NCI-H1436 (cell line): ENCODE results near the gene ITIH3.

Experiments used
- DNase-seq: peaks from one replicate; lab custom pipeline; 2025; lab: John Stamatoyannopoulos, UW

The ITIH3 gene

DNA sequence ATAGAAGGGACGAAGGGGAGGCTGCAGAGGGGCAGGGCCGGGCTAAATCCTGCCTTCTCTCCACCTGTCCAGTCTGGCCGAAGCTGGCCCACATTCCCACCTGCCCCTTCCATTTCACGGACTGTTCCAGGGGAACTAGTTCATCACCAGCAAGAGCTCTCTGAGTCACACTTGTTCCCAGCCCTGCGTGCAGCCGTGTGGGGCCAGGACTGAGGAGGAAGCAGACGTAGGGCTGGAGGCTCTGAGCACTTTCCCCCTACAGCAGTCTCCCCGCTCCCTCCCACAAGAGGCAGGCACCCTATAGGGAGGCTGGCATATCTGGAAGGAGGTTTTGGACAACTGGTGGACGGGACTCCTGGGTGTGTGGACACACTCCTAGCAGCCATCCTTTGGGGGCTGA is 32.8 kb downstream of the ITIH3 start:
- no peak for DNase-seq

DNA sequence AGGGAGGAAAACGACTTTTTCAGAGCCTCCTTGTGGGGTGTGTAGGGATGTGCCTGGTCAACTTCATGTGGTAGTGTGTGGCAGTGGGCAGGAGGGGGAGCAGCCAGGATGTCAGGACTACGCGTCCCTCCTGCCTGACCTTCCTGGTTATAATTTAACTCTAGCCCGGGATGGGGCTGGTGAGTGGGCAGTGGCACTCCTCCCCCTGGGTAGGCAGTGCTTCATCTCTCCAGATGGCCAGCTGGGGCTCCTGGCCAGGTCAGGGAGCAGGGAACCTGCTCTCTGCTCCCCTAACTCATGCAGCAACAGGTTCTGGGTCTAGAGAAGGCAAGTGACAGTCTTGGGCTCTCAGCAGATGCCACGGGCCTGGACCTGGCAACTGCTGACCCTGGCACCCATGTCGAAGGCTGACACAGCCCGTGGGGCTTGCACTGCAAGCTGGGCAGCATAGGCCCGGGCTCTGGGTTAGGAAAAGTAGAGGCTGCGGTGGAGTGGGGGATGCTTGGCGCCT is 33.3 kb downstream of the ITIH3 start:
- DNase-seq: no peak

DNA sequence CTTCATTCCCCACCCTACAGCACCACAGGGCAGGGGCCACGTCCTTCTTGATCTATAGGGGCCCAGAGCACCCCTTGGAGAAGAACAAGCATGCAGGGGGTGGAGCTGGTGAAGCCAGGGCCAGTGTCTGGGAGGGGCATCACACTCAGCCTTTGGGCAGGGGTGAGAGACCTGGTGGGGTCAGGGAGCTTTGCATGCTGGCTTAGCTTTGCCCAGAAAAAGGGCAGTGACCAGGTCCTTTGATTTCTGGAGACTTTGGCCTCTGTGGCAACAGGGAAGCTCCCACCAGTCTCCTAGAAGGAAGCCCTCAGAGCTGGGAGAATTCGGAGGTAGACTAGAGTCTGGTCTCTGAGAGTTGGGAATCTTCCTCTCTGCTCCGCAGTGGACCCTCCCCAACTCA is 34.9 kb downstream of the ITIH3 start:
- no peak for DNase-seq

DNA sequence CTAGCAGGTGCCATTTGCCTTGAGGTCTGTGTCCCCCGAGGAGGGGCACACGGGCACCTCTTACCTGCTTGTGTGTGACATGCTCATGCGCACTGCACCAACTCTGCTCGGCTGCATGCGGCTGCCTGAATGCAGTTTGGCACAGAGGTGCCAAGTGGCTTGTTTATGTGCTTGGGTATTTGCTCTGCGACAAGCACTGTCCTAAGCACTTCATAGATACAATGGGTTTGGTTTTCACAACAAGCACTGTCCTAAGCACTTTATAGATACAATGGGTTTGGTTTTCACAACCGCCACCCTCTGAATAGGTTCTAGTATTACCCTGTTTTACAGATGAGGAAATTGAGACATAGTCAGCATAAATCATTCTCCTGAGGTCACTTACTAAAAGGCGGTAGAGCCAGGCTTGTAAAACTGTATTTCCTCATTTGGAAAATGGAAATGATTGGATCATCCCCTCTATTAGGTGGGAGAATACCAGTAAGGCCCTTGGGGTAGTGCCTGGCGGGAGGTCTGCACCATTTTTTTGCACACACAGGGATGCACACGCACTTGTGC is 35.4 kb downstream of the ITIH3 start:
- DNase-seq: no peak

DNA sequence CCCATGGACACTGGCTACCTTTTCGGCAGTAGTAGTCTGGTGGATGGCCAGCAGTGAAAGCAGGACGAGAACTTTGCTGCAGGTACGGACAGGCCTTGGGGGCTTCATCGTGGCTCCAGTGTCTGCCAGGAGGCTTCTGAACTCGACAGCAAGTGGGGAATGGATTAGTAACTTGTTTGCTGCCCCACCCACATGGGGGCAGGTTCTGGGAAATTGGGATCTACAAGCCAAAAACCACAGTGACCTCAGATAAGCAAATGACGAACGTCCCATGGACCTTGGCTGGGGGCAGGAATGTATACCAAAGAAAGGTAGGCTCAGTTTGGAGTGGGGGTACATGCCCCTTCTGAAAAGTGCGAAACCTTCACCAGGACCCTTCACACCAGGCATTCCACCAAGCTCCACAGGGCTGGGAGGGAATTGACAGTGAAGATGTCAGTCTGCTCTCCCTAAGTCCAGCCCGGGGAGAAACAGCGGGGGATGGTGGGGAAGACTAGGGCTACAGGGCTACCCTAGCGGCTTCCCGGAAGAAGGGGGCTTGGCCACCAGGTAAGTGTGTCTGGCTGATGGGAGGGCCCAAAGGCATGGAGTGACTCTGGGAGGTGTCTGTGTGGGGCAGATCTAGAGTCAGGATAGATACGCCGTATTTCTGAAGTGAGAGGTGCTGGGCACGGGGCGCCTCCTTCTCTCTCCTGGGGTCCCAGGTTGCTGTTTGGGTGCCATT is 36.1 kb downstream of the ITIH3 start, which contains the start of gene ITIH4:
ITIH4 (minus strand) TSS at position 138 of the 724 bp plus-strand sequence; CDS start at position 108, 30 bp downstream.
- no peak for DNase-seq

DNA sequence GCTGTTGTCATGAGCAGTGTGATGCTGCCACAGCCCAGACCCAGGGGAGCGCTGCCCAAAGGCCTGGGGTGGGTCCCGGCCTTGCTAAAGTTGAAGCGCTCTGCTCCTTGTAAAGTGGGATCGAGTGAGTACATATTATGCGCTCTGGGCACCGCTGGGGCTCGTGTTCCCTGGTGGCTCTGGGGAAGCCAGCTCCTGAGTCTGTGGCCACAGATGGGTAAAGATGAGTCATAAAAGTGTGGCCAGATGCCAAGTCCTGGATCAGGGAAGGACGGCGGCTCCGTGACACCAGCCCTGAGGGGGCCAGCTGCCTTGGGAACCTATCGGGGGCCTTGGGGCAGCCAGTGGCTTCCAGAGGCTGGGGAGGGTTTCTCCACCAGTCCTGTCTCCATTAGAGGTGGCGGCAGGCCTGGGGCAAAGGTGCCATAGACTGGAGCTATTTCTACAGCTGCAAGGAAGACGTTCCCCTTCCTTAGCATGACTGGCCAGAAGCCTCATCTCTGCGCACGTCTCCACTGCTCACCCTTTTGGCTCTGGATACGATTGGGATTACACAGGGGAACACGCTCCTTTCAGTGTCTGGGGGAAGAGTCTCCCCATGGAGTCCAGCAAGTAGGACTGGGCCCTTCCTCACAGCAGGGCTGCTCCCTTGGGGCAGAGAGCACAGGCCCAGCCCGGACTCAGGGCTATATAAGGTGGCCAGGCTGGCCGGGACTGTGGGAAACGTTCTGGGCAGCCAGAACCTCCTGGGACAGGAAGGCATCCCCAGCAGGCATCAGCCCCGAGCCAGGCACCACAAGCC is 37.1 kb downstream of the ITIH3 start:
- DNase-seq: no peak

DNA sequence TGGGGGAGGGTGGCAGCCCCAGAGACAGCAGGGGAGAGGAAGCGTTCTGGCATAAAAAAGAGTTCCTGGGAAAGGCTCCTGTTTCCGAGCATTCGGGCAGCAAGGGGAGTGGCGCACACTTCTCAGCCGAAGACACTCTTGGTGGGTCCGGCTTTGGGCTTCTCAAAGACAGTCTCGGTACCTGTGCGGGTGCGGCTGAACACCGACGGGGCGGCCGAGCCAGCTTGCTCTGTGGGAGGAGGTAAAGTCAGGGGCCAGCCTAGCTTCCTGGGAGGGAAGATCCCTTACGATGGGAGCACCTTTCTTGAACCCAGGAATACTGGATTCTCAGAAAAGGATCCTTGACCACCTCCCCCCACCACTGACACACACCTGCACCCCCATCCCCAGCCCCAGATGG is 38.6 kb downstream of the ITIH3 start:
- DNase-seq: no peak

DNA sequence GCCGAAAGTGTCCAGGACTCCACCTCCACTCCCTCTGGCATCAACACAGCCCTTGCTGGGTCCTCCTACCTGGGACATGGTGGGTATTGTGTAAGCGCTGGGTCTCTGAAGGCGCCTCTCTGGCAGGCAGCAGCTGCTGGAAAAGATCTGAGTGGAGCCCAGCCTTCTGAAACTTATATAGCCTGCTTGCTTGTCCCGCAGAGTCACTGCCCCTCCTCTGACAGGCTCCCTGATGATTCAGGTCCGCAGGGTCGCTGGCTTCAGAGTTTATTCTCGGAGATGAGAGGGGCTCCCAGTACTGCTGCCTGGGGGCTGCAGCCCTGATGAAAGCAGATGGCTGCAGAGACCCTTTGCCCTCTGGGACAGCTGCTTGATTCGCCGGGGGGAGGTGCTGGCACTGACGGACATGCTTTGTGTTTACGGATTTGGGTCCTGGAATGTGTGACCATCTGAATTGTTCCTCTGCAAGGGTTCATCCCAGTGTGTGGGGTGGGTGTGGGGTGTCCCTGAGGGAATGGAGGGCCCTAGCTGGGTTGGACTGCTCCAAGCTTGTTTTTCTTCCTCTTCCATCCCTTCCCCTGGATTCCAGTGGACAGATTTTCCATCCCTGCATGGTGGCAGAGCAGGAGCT is 40.4 kb downstream of the ITIH3 start, which contains the start of gene MUSTN1:
MUSTN1 (minus strand) TSS at position 149 of the 631 bp plus-strand sequence; CDS start at position 78, 71 bp downstream.
- DNase-seq: no peak

DNA sequence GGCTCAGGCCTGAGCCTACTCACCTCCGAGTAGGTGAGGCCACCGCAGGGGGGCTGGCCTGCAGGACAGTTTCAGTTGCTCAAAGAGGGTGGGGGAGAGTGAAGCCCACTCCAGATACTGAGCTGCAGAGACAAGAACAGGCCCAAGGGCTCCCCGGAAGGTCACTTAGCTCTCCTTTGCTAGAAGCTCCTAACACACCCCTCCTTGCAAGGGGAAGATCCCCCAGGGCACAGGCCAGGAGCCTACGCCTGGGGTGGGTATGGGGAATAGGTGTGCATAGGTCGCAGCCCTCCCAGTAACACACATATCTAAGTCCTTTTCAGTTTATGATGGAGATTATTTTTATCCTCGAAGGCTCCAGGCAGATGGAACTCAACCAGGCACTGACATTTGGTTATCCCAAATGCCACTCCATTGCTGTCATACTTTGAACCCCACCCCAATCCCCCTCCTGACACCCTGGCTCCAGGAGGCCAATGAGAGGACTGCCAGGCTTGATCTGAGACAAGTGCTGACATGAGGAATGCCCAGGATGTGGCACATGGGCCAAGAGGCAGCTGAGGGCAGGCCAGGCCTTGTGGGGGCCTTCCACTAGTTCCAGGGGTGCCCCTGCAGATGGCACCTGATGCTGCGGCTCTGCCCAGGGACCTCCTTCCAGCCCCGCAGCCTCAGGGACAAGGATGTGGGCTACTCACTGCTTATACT is 41.3 kb downstream of the ITIH3 start:
- no peak for DNase-seq

DNA sequence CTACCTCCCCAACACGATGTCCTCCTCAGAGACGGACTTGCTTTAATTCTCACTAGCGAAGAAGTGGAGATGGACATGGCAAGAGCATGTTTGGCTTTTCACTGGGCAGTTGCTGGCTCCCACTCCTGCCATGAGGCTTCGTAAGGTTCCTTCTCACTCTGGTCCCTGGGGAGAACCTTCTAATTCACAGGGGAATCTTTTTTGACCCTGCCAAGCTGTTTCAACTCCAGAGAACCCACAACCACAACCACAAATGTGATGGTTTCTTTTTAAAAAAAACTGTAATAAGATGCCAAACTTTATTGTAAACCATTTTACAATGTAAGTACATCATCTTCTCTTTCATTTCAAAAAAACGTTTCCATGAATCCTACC is 41.9 kb downstream of the ITIH3 start:
- no peak for DNase-seq

DNA sequence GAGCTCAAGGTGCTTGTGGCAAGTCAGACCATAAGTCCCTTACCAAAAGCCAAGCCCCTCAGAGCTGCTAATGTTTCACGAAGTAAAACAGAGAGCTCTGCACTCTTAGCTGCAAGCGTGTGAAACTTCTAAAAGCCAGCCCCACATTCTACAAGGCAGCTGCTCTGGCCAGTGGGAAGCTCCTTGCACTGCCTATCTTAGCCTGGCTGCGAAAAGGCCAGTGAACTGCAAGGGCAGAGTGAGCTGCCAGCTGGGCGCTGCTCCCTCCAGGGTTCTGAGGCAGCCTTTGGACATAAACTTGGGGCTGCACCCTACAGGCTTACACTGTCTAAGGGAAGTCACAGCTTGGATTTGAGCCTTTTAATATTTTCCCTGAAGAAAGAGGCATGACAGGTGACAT is 42.4 kb downstream of the ITIH3 start:
- DNase-seq: no peak

DNA sequence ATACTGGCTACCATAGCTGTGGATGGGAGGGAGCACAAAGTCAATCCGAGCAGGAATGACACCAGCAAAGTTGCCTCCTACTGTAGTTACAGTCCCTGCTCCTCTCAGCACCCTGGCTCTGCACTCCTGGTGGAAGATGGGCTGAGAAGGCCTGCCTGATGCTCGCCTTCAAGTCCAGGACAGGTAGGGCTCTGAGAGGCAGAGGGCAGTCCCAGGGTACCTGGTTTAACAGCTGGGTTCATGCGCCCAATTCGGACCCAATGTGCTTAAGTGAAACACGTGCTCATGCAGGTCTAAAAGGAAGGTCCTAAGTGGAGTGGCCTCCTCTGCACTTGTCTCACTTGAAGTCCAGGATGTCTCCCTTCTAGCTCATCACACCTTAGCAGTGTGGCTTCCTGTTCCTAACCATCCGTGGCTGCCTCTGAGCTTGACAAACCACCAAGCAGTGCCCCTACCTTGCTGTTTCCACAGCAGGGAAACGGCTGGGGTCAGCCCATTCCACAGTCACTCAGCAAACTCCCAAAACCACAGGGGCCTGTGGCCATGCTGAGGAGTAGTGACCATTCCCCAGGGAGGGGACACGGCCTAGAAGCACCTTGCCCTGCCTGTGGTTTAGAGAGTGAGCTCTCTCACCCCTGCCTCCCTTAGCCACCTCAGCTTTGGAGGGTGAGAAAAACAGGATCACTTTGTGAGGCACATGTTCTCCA is 44.1 kb downstream of the ITIH3 start:
- DNase-seq: no peak

DNA sequence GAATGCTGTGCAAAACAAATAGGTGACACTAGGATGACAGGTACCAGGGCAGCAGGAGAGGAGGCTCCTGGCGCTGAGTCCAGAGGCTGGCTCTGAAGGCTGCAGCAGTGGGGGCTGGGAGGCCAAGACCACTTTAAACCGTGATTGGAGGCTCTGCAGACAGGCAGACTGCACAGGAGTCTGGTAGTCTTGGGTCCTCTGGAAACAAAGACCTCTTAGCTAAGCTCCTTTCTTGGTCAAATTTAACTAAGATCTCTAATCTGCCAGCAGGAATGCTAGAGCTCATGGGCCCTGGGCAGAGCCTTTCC is 44.6 kb downstream of the ITIH3 start:
- no peak for DNase-seq

DNA sequence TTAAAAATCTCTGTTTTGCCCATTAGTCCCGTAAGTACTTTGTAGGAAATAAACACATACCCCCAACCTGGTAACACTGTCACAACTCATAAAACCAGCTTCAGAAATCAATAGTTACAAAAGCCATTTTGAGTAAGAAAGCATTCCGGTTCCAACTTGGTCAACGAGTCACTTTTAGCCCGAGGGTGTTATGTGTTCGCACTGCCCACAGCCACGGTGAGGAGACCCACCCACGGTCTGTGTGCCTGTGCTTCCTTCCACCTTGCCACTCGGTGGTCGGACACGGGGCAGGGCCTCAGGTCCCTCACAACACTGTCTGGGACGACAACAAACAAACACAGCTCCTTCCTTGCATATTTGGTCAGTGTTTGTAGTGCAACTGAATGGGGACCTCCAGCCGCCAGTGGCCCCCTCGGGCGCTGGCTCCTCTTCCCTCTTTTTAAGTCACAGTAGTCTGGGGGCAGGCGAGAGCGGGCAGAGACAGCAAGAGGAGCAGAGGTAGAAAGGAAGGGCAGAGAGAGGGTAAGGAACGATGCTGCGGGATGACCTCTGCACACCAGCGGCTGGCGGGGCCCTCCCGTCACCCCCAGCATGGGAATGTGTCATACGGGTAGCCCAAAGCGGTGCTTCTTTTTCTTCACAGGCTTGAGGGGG is 45.4 kb downstream of the ITIH3 start:
- no peak for DNase-seq

DNA sequence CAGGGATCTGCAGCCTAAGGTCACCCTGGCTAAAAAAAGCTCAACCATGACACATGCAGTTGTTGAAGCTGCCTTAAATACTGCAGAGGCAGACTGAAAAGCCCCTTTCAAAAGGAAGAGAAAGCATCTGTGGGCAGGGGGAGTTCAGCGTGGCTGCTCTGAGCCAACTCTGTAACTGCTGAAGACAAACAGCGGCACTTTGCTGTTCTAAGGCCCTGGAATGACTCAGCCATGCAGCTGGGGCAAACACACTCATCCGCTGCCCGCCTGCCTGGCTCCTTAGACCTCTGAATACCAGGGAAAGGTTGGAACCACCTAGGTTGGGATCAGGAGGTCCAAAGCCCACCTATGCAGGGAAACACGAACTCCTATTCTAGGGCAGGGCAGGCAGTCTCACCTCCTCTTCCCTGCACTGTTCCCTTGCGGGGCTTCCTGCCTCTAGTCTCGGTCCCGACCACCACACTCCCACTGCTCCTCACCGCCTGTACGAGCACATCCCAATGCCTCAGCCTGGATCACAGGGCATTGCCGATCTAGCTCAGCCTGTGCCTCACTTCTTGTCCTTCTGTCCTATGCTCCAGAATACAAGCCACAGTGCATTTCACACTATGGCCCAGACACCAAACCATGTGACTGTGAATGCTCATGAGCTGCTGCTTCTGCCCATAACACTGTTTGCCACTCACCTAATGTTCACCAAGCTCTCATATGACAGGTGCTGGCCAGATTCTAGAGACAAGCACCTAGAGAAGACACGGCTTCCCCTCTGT is 46.8 kb downstream of the ITIH3 start:
- no peak for DNase-seq

DNA sequence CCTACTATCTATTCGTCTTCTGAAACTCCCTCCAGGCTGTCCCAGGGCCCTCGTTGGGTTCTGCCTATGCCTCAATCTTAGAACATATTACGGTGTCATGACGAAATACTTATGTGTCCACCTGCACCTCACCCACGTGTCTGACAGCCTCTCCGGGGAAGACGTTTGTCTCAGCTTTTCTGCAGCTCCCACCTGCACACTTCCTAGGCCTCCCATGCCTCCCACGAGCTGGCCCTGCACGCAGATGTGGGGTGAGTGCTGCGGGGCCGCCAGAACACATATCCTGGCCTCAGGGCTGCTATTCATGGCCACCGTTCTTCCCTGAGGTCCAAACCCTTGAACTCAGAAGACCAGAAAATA is 47.4 kb downstream of the ITIH3 start:
- DNase-seq: no peak

DNA sequence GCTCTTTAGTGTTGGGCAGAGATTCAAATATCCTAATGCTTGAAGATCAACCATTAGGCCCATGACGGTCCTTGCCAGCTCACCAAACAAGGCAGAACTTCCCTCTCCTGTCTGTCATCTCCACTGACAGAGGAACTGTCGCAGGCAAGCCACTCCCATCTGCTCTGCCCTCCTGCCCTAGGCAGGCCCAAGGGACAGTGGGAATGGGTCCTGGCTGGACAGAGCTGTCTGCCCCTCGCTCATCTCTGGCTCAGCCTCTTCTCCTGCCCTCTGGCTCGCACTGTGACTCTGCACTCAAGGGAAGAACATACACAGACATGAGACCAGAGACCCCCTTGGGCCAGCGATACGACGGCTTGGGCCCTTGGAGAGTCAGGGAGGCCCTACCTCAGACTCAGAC is 47.8 kb downstream of the ITIH3 start:
- no peak for DNase-seq

DNA sequence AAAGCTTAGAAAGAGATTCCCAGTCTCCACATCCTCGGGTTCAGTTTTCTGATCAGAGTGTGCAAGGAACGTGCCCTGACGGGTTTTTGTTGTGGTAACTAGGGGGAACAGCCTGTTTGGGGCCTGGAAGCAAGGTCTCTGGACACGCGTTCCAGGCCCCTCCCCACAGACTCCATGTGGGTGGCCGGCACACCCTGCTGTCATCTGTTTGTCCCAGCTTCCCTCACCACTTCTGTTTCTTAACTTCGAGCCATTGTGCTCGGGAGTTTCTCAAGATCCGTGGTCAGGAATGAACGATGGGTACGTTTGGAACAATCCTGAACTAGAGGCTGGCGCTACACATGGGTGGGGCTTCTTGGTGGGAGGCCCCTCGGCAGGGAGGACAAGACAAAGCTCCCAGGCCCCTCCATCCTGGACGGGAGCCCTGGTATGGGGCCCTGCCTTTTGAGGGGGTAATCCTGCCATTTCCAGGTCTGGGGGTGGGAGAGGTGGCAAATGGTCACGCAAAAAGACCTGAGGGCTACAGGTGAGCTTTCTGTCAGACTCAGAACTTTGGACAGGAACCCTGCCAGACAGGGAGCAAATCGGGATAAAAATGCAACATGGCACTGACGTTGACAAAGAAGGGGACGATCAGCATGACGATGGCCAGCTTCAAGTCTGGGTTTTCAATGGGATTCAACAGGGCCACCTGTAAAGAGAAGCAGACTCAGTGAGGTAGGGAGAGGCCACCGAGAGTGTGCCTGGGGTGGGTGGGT is 48.7 kb downstream of the ITIH3 start:
- DNase-seq: no peak

DNA sequence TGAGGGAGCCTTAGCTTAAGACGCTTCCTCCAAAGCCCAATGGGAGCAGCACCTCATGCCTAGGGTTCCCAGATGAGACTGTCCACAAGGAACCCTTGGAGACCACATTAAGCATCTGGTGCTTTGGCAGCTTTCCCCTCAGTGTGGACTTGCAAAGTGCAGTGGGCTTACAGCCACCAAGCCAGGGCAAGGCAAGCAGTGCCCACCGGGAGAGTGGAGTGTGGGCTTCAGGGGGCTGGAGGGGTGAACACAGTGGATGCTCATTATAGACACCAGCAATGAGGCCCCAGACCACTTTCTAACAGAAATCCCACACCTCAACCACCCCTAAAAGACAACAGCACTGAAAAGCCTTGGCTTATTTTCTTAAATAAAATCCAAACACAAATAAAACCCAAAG is 49.3 kb downstream of the ITIH3 start:
- DNase-seq: no peak
